AG09319 (cell line): ENCODE measurements around the gene CREB3L4.

Source experiments
- DNase-seq: peaks from one replicate; pipeline ENCODE4 v3.0.0-alpha.2; 2010; ENCODE audit warnings: low read depth; ENCODE audit errors: extremely low read depth
- TF ChIP-seq, protein P1 (sequence below): IDR thresholded peaks from 2 replicates; pipeline ENCODE4 v1.5.1; 2011; ENCODE audit warnings: low read depth, mild to moderate bottlenecking, inconsistent platforms, low read length, moderate library complexity

Gene CREB3L4

DNA sequence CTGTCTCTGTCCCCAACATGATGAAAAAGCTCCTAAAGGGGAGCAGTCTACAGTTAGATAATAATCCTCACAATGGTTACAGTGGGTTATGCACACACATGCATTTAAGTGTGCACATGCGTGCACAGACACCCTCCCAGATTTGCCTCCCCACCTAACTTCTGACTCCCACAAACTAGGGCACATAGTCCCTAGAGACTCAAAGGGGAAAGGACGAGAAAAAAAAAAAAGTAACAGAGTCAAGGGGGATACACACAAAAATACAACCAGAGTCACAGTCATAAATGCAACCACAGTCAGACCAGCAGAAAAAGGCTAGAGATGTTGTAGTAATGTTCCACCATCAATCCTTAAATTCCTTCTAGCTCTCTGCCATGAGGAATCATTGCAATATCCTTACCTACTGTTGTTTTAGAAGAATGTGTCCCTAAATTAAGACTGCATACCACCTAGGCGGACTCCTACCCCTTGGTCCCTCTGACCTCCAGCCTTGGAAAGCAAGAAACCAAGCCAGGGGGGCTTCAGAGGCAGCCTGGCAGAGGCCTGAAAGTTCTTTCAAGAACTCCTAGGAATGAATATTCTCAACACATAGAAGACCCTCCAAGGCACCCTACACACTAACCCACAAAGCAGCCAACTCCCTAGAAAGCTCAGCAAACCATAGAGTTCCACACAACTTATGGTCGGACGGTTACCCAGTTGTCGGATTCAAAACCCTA is 10.5 kb upstream of the CREB3L4 start:
- TF ChIP-seq, protein P1, sequence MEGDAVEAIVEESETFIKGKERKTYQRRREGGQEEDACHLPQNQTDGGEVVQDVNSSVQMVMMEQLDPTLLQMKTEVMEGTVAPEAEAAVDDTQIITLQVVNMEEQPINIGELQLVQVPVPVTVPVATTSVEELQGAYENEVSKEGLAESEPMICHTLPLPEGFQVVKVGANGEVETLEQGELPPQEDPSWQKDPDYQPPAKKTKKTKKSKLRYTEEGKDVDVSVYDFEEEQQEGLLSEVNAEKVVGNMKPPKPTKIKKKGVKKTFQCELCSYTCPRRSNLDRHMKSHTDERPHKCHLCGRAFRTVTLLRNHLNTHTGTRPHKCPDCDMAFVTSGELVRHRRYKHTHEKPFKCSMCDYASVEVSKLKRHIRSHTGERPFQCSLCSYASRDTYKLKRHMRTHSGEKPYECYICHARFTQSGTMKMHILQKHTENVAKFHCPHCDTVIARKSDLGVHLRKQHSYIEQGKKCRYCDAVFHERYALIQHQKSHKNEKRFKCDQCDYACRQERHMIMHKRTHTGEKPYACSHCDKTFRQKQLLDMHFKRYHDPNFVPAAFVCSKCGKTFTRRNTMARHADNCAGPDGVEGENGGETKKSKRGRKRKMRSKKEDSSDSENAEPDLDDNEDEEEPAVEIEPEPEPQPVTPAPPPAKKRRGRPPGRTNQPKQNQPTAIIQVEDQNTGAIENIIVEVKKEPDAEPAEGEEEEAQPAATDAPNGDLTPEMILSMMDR, result no peak
- no peak for DNase-seq

DNA sequence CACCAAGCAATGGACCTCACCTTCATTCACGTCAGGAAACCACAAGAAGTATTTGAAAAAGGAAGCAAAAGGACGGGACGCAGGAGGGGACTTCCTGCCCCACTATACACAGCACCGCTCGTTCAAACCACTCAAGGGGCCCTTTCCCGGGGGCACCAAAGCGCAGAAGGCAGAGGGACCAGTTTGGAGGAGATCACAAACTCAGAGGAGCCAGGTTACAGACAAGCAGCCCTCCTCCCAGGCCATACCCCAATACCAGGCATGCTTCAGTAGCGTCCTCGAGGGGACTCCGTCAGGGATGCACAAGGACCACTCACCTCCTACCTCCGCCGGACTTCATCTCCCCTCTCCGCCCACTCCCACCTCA is 10.0 kb upstream of the CREB3L4 start:
- TF ChIP-seq, protein P1, result no peak
- no peak for DNase-seq

DNA sequence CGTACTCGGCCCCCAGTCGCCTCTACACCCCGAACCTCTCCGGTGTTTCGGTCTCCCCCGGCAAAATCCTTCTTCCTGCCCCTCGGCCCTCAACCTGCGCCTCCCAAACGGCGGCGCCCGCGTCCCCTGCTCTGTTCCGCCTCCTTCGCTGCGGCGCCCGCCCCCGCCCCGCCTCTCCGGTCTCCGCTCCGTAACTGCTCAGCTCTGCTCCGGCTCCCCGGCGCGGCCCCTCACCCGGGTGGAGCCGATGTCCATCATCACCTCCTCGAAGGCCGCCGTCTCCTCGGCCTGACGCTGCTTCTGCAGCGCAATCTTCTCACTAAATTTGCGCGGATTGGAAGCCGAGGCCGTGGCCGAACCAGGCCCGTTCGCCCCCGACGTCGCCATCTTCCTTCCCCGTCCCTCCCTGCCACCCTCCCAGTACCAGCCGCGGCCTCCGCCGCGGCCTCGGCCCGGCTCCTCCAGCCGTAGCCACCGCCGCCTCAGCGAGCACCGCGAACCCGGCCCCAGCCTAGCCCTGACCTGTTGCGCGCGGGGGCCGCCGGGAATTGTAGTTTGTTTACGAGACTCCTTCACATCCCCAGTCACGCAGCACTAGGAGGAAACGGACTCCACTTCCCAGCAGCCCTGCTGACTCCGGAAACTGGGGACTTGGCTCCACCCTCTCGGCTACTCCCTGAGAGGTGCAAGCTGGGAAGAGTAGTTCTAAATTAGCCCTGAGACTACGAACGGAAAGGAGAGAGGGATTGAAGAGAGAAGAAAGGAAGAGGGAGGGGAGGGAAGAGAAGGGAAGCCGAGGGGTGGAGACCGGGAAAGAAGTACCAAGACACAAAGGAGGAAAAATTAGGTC is 9.4 kb upstream of the CREB3L4 start, which contains the start of gene CRTC2:
Gene CRTC2 (minus strand): TSS at position 502 of the 850 bp plus-strand sequence. CDS start 115 bp downstream, at position 387.
- TF ChIP-seq, protein P1, result no peak; the same call in none of the 2 replicates
- DNase-seq, result peak; percentile 94

DNA sequence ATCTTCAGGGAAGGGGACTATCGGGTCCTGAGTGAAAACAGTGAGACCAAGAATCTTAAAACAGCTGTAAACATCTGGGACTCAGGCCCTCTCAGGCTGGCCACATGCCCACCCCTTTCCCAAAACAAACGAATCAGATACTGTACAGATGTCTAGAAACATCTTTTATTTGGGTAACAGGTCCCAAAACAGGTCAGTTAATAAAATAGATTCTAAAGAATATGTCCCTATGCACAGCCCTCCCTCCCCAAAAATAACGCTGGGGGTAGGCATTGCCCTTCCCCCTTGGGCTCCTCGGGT is 8.8 kb upstream of the CREB3L4 start:
- TF ChIP-seq, protein P1, result no peak
- DNase-seq, result no peak

DNA sequence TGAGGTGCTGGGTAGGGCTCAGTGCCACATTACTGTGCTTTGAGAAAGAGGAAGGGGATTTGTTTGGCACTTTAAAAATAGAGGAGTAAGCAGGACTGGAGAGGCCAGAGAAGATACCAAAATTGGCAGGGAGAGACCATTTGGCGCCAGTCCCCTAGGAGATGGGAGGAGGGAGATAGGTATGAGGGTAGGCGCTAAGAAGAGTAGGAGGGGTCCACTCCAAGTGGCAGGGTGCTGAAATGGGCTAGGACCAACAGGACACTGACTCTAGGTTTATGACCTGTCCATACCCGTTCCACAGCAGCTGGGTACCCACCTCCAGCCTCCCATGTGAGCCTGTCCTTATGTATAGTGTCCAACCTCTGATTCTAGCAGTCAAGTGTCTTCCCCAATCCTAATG is 8.2 kb upstream of the CREB3L4 start:
- DNase-seq, result no peak
- TF ChIP-seq, protein P1, result no peak

DNA sequence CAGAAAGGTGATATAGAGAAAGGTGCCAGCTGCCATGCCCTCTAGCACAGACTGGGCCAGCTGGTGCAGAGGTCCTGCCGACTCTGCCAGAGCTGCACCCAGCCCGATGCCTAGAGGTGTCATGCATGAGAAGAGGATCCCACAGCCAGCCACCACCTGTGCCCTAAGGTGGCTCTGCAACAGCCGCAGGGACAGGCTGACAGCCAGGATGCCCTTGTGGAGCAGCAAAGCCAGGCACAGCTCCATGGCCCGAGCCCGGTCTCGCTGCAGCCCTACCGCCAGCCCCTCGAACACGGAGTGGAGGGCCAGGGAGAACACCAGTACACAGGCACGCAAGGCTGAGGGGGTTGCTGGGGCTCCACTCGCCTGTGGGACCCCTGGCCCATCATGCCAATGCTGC is 7.5 kb upstream of the CREB3L4 start:
- DNase-seq, result no peak
- TF ChIP-seq, protein P1, result no peak

DNA sequence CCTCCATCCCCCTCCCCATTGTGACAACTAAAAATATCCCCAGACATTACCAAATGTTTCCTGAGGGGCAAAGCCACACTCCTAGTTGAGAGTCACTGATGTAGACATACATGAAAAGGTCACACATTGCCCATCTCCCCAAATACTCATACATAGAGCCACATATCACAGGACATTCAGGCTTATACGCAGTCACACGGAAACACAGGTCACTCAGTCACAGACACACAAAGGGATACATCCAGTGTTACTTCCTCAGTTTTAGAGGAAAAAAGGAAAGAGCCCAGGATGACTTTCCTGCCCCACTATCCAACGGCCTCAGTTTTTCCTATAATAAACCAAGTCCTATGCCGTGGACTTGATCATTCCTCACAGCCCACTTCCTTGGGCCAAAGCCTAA is 6.3 kb upstream of the CREB3L4 start:
- TF ChIP-seq, protein P1, result no peak
- no peak for DNase-seq
